Myometrial cell (primary cell): ENCODE results near the gene CDK1. TPM values are rescaled to one million over a fixed set of nuclear protein-coding genes. Genes with fewer than 3 reads are reported as not detected.

Experiments
- total RNA-seq: library from RNA; depleted of rRNA; stranded (reverse); fragments of >200 nt; gene quantifications from 2 replicates; pipeline ENCODE4 v1.2.3, GENCODE V29; 2015

Gene CDK1
- 51.2 and 52.5 TPM in 2 replicates for total RNA-seq

GRCh38 chr10:60778214-60778970, at the start of gene CDK1:
Gene CDK1 (plus strand): TSS chr10:60778478. CDS start chr10:60780166, 1,688 bp downstream.

Other genes starting within 250 kb of the CDK1 start
- gene RHOBTB1, start 165.7 kb downstream of the CDK1 start, total RNA-seq: 7.5 and 10.3 TPM in 2 replicates